ENCODE data around the gene PLCL2.

The PLCL2 gene

DNA sequence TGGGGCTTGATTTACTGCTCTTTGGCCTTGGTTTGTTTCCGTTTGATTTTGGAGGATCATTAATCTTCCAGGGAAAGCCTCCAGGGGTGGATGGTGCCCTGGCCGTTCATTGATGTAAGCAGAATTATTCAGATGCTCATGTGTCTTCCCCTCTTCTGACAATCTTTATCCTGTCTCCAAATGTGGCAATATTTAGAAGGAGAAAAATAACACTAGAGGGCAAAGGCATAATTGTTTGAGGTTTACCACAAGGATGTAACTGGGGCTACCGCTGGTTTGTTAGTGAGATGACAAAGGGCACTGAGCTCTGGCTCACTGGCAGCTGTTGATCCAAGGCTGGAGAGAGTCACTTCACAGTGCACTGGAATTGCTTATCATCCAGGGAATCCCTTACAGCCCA, 18.2 kb upstream of the PLCL2 start:
- FAIRE-seq: no peak

DNA sequence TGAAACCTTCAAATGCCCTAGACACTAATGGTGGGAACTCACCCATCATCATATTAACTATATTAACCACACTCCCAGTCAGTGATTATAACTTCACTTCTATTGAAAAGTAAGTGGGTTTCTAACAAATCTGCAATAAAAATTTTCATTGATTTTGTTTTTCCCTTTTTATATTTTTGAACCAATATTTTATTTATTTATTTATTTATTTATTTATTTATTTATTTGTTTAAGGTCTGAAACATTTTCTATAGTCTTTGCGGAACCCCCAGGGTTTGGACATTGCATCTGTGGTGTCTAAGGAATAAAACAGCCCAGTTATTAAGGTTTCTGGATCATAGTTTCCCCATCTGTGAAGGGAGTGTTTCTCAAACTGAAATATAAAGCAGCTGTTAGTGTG, 16.2 kb upstream of the PLCL2 start:
- FAIRE-seq: no peak

DNA sequence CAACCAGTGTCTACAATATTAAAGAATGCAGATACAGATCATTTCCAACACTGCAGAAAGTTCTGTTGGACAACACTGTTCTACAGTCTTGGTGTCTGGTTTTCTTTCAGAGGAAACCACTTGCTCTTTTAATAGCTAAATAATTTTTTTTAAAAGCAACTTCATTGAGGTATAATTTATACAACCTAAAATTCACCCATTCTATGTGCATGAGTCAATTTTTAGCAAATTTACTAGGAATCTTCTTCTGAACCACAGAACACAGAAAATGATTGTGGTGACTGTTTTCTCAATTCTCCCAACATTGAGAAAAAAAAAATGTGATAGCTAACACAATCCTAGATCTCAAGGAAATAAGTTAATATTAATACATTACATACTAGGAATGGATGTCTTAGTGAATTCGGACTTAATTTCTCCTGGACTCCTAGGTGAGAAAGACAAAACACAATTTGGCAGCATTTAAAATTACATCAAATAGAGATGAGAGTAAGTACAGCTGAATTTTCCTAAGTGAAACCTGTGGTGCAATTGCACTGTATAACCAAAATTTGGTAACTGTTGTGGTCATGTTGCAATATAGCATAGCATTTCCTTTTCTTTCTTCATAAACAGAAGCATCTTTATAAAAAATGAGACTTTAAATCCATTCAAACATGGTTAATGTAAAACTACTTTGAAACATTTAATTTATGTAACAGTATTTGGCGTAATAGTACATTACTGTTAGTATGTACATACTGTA, 15.3 kb upstream of the PLCL2 start:
- FAIRE-seq: no peak

DNA sequence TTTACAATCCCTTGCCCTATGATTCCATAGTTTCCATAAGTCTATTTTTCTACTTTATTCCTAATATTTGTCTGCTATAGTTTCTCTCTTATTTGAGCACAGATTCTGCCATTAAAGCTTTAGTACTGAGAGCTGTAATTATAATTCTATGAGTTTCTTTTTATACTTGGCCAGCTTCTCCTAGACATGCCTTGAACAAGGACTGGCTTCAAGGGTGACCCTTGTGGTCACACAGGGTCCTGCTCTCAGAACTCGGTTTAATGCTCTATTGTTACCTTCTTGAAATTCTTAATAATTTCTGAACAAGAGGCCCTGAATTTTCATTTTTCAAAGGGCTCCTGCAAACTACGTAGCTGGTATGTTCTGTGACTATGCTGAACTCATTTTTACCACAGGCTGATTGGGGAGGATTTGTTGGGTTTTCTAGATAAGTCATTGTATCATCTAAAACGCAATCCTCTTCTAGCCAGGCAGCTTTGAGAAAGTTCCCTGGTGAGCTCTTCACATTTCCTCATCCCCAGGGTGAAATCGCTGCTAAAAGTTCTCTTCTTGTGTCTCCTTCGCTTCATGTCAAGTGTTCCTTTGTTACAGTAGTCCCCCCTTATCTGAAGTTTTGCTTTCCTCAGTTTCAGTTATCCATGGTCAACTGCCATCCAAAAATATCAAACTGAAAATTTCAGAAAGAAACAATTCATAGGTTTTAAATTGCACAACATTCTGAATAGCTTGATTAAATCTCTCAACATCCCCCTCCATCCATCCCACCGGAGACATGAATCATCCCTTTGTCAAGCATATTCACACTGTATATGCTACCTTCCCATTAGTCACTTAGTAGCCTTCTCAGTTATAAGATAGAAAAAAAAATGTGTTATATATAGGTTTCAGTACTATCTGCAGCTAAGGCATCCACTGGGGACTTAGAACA, 12.6 kb upstream of the PLCL2 start:
- no peak for FAIRE-seq

DNA sequence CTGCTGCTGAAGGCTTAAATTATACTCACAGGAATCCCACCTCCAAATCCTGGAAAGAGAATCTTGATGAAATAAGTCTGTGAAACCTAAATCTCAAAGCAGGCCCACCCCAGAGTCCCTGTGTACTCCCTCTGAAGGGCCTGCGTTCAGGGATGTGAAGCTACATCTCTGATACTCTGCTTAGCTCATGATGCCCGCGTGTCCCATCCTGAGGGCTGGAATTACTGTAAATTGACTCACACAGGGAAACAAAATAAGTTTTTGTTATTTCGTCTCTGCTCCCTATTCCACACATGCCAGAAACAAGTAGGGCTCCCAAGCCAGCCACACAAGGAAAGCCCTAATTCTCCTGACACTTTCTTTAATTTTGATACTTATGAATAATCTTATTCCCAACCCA, 10.9 kb upstream of the PLCL2 start:
- FAIRE-seq: no peak

DNA sequence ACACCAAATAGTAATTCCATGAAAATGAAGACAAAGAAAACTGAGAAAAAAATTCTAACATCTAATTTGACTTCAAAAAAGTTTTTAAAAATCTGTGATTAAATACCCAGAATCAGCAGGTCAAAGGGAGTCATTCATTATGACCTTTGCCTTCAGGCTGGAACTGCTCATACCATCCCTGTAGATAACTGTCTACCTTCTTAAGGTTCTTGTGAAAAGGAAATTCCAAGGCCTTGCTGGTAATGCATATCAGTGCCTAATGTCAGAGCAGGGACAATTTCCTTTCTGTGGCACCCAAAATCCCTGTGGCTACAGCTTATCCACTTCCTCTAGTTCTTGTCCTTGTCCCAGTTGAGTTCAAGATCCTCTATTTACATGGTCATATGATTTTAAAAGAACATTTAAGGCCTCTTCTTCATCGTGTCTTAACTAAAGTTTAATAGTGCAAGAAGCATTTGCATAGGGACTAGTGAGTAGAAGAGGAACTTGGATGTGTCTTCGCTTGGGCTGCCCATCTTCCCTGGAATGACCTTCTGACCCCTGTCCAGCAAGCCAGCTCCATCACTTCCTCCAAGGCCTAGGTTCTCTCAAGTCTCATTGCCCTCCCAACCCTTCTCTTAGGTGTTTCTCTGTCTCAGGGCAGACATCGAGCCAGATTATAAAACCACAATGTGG, 8.7 kb upstream of the PLCL2 start:
- FAIRE-seq: no peak

DNA sequence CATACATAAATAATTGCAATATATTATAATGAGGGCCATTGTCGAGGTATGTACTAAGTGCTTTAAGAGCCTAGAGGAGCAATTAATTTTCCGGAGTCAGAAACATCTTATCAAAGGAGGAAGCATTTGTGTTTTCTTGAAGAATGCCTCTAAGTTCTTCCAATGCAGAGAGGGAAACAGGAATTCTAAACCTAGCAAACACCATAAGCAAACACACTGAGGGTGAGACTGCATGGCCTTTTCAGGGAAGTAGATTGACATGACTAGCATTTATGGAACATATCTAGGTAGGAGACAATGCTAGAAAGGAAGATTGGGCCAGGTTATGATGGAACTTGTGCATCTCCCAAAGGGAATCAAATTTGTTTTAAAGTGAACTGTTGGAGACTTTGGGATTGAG, 7.2 kb upstream of the PLCL2 start:
- no peak for FAIRE-seq

DNA sequence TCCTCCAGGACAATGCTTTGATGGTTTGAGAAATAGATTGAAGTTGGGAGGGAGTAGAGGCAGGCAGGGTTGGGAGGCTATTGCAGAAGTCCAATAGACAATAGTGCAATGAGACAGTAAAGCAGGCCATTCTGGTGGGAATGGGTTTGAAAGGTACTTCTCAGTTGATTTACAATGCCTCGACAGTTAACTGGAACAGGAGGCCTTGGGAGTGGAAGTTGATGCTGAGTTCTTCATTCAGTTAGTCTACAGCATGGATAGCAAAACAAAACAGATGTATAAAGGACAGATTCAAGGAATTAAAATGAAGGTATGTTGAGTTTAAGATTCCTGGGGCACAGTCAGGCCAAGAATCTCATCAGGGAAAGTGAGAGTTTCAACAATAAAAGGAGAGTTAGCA, 6.8 kb upstream of the PLCL2 start:
- no peak for FAIRE-seq

DNA sequence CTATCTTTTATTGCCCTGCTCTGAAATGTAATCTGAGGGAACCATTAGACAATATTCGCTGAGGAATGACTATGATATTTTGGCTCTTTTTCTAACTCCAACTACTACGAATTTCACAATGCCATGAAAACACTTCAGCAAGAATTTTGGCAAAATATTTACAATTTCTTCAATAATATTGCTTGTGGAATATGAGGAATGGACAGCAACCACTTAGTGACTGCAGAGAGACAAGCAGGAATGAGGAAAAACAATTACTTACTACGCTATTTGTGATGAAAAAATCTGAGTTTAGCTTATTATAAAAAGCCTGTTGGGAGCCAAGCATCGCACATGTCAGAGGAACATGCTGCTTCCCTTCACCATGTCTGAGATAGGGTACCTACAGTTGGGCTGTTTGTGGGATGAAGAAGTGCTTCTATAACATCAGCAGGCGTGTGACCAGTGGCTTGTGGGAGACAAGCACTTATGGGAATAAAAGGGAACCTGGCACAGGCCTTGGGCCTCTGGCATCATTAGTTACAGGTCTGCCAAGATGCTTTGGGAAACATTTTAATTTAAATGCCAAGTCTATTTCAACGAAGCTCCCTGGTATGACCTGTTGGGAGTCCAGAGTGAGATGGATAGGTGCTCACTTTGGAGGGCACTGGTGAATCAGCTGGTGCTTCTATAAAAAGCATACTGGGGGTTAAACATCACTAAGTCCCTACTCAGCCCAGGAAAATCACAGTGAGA, 2.7 kb upstream of the PLCL2 start:
- no peak for FAIRE-seq

DNA sequence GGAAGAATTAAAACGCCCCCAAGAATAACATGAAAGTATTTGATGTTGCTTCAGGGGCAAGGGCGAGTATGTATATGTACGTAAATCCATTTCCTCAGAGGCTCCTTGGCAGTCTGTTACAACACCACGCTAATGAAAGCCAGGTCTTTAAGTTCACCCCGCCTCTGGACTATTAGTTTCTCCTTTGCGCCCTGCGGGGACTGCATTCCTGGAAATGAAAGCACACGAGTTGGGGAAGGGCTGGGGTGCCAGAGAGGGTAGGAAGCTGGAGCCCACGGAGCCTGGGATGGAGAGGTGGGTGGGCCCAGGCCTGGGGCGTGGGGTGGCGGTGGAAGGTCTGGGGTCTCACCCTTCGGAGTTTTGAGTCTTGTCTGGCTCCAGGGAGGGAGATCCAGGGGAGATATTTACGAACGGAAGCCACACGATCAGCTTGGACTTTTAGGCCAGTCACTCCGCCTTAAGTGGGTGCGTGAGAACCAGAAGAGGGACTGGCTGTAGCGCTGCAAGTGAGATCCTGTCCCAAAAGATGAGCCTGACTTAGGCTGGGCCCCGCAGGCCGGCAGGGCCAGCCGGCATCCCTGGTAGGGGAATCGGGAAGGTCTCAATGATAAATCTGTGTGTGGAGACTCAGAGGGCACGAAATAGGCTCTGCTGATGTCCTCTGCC, 1.6 kb upstream of the PLCL2 start:
- FAIRE-seq: no peak

DNA sequence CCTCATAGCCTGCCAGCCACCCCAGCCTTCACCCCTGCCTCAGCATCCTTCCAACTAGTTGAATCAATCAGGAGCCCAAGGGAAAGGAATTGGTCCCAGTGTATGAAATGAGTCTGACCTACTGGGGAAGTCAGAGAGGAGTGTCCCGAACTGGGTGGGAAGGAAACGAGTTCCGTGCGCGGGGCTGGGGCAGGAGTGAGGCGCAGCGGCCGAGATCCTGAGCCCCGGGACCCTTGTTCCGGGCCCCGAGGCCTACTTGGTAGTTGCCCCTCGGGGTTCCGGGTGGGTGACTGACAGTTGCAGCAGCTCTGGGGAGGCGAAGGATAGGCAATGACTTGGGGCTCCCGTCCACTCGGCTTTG, 1.1 kb upstream of the PLCL2 start:
- no peak for FAIRE-seq

DNA sequence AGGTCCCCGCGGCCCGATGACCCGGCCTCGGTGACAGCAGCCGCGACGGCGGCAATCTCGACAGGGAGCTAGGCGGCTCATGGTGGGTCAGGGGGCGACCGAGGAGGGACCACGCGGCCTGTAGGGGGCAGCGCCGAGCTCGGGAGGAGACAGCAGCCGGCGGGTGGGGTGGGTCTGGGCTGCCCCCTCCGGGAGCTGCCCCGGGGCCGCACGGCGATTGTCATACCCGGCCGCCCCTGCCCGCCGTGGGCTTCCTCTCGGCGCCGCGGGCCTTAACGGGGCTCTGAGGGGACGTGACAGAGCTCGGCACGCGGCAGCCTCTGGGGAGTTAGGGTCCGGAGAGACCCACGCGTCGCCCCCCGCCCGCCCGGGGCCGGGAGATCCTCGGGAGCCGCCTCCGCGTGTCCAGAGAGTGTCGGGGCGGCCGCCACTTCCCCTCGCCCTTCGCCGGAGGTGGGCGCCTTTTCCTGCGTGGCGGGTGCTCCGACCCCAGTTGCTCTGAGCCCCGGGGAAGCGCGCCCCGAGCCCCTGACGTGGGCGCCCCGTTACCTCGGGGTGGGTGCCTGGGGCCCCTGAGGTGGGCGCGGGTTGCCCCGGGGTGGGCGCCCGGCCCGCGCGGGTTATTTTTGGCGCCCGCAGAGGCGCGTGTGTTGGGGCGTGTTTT, 539 bp upstream of the PLCL2 start:
- no peak for FAIRE-seq

DNA sequence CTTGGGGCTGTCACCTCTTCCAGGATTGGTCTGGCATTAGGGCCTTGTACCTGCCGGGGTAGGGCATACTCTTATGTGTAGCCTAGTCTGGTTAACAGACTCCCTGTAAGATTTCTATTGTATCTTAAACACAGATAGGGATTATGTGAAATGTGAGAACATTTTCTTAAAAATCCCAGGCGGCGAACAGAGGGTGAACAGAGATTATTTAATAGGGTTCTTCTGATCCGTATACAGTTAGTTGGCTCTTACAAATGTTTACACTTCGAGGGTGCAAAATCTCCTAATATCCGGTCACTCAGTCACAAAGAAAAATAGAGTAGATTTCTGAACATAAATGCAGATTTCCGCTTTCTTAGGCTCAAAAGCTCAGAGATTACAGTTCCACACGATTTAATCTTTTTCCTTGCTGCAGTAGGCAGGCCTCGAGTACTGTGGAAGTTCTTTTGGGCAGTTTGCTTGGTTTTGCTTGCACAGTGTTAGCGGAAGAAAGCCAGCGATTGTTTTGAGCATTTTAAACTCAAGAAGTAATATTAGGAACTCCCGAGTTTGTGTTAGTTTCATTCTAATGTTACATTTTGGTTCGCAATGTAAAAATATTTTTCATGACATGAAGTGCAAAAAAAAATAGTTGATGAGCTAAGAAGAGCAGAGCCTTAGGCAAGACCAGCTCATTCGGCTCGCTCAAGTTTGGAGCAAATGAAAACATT, 993 bp downstream of the PLCL2 start:
- no peak for FAIRE-seq

DNA sequence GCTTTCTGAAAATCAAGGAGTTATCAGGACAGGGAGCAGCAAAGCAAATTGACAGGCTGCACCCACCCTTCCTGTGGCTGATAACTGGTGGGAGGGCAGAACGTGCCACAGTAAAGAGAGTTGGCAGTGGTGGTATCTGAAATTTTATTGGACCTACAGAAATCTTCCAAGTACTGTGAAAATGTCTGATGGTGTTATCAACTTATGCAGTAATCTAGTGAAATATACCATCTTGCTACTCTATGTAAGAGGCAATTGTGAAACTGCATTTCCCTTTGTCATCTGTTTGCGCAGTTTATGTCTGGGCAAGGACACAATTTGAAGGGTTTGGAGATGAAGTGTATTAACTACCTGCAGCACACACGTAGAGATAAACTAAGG, 1.5 kb downstream of the PLCL2 start:
- no peak for FAIRE-seq

DNA sequence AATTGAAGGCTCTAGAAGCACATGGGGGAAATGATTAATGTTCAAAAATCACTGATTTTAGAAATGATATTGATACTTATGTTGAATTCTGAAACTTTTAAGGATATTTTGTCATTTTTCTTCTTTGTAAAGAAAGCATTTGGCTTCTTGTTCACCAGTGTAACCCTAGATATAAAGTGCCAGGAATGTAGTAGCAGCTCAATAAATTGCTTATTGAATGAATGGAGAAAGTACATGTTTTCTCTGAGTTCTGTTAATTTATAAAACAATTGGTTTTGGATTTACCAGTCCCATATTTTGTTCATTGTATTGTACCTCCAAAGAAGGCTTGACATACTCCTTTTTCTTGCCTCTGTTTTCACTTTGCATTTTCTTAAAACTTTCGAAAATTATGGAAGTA, 2.4 kb downstream of the PLCL2 start:
- FAIRE-seq: no peak

DNA sequence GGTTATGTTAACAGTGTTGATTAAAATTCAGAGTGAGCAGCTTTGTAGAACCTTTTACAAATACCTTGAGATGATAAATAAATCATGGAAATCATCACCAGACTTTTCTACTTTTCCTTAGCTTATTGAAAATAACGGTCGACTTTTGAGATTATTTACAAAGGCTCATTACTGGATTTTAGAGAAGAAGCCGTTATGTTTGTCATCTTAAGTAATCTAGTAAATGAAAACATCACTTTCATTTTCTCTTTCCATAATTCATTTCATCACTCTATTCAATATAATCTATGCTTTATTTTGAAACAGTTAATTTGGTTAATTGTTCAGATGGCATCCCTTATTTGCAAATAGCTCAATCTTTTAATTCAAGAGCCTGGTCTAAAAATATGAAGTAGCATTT, 3.6 kb downstream of the PLCL2 start:
- FAIRE-seq: no peak

DNA sequence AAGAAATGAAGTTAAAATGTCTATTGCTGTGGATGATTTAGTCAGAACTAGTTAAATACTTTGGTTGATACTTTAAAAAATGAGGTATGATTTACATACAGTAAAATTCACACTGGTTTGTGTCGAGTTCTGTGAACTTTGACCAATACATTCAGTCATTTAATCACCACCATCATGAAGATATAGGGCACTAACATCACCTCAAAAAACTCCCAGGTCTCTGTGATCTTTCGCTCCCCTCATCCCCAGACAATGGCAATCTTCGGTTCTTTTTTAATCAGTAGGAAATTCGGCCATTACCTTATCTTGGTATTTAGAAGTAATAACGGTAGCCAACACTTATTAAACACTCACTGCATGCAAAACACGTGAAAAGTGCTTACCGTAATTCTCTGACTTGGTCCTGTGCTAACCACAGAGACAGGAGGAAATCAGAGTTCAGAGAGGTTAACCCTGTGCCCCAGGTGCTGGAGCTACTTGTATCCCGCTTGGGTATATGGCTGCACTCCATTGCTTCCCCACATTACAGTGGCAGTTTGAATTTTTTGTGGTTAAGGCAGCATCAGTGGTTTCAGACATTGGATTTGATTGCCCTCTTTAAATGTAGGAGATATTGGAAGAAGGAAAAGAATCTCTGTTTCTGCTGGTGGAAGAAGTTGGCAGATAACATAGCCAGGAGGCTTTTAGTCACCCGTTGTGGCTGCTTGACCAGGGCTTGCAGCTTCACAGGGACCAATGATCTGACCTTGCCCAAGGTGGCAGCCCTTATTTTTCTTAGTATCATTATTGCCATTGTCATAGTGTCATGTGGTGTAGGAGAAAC, 4.2 kb downstream of the PLCL2 start:
- no peak for FAIRE-seq

DNA sequence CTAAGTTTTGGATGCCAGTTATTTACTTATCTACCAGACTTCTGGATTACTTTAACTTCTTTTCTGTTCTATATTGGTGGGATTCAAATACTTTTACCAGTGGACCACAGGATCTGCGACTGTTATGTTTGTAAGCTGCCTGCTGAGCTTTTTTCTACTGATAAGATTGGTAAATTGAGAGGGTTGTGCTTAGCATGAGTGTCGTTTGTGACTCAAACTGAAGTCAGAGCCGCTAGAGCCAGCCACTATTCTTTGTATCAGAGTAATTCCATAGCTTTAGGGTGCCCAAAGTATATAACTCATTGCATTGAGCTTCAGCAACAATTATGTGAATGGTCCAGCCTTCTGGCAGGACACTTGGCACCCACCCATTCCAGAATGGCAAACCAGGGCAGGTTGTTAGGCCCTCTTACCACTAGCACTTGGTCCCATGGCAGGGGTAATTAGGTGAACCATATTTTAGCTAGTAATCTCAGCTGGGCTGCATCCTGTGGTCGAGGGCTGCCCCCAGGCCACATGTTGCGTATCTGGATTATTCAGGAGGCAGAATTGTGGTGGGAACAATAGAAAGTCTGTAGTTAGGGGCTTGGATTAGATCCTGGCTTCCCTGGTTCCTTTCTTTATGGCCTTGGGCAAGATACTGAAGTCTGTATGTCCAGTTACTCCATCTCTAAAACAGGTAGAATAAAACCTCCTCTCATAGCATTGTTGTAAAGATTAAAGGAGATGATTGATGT, 6.0 kb downstream of the PLCL2 start:
- no peak for FAIRE-seq

DNA sequence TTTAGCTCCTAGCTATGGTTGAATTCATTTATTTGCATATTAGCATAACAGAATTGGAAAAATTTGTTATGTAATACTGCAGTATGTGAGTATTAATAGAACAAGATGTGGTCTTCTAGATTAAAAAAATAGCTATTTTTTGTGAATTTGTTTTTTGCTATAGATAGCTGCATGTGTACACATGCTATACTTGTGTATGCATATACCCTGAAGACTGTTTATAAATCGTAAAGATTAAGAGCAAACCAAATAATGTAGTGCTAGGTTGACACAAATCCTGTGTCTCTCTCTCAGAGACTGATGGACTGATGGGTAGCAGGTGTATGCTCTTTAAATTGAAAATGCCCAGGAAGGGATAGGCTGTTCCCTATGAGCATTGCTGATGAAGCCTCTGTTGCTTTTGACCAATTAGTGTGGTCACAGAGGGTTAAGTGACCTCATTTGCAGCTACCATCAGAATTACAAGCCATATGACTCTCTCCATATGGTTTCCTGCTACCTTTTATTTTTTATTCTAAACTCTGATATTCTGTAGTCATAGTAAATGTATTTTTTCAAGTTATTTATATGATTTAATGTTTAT, 9.0 kb downstream of the PLCL2 start:
- FAIRE-seq: no peak

Measured in TTC549 (cell line).